Activated T-cell treated with anti-CD3 and anti-CD28 coated beads, Interleukin-2, amount 50 U/mL, for 4 hours (primary cell): ENCODE data around the gene MYLK. TPM values are rescaled to one million over a fixed set of nuclear protein-coding genes. Genes with fewer than 3 reads are reported as not detected.

Experiments used
- ATAC-seq, 2 donors: fragments of 200-7000 bp; cut with Tn5 transposase; one replicate each; pipeline ENCODE4 v1.10.0; 2021
- DNase-seq: peaks from one replicate; pipeline ENCODE4 v3.0.0-alpha.2; 2020
- H3K27me3 Mint-ChIP-seq: one replicate; pipeline ENCODE4 v1.8.0; 2021; ENCODE audit warnings: low read depth, mixed read lengths
- H3K36me3 Mint-ChIP-seq: one replicate; pipeline ENCODE4 v1.8.0; 2022; ENCODE audit warnings: mixed read lengths; ENCODE audit not compliant: insufficient read depth
- H3K4me1 Mint-ChIP-seq: one replicate; pipeline ENCODE4 v1.8.0; 2021; ENCODE audit warnings: low read depth, mixed read lengths
- H3K4me3 Mint-ChIP-seq: one replicate; pipeline ENCODE4 v1.8.0; 2021; ENCODE audit warnings: mild to moderate bottlenecking, moderate library complexity, mixed read lengths
- H3K9me3 Mint-ChIP-seq: one replicate; pipeline ENCODE4 v1.8.0; 2021; ENCODE audit warnings: mixed read lengths
- total RNA-seq, 3 donors: library from RNA; stranded (reverse); gene quantifications; one replicate each; pipeline ENCODE4 v1.2.1, GENCODE V29; 2021

Gene MYLK
- total RNA-seq, 3 donors from 2014 or later: 0.60 to 0.92 (median 0.68) TPM

GRCh38 chr3:123862152-123862551 lies 22.0 kb downstream of the MYLK start:
- H3K4me3 Mint-ChIP-seq: no peak overlapping the region
- ATAC-seq (no peak), DNase-seq (no peak)
- peaks cover 4% of the 10 kb centered on the region for H3K27me3 Mint-ChIP-seq
- H3K9me3 Mint-ChIP-seq: no peaks in the 10 kb centered on the region
- H3K36me3 Mint-ChIP-seq: no peaks in the 10 kb centered on the region
- no peaks in the 10 kb centered on the region for H3K4me1 Mint-ChIP-seq

- no peak for ATAC-seq
- Mint-ChIP-seq H3K4me3 (no peak overlapping the region), H3K27me3 (peaks cover 2% of the 10 kb centered on the region), H3K9me3 (no peaks in the 10 kb centered on the region), H3K36me3 (no peaks in the 10 kb centered on the region), H3K4me1 (no peaks in the 10 kb centered on the region)
- DNase-seq: no peak
These were observed 22.9 kb downstream of the MYLK start for GRCh38 chr3:123861081-123861836.

DNA sequence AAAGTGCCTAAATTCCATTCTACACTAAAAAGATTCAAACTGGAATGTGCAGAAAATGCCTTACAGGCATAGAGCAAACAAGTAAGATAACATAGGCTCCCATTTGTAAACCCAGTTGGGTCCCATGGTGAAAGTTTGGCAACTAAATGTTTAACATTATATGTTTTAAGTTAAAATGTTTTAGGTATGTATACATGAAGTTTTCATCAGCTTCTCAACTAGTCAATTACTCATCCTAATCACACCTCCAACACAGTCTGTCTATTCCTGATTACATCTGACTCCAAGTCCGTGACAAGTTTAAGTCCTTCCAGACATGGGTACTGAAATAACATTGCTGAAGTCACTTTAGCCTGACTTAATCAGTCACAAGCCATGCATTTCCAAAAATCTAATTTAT lies 25.0 kb downstream of the MYLK start:
- no peak for ATAC-seq
- Mint-ChIP-seq H3K4me3 (no peak overlapping the region), H3K27me3 (peaks cover 2% of the 10 kb centered on the region), H3K9me3 (no peaks in the 10 kb centered on the region), H3K4me1 (no peaks in the 10 kb centered on the region), H3K36me3 (no peaks in the 10 kb centered on the region)
- DNase-seq: no peak

GRCh38 chr3:123854905-123855304 lies 29.2 kb downstream of the MYLK start:
- no peak for ATAC-seq
- Mint-ChIP-seq H3K9me3 (no peaks in the 10 kb centered on the region), H3K36me3 (no peaks in the 10 kb centered on the region), H3K27me3 (peaks cover 2% of the 10 kb centered on the region), H3K4me1 (no peaks in the 10 kb centered on the region), H3K4me3 (no peak overlapping the region)
- no peak for DNase-seq

DNA sequence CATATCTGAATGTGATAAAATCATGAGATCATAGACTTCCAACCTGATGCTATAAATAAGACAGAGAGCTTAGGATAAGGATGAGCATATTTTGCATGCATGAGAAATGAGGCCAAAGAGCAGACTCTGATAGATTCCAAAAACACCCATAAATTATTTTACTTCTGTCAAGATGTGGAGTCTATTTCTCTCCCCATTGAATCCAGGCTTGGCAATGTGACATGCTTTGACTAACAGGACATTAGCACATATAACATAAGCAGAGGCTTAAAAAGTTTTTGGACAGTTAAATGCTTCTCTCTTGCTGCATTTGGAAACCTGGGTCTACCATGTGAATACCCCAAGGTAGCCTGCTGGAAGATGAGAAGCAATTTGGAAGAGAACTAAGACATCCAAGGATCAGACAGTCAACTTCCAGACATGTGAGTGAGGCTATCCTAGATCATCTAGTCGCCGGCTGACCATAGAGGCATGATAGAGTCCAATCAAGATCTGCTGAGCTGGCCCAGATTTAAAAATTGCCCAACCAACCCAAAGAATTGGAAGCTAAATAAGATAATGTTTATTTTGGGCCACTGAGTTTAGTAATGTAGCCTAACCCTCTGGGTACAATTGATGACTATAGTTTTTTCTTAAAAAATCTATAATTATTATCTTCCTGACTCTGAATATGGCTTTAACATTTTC lies 30.3 kb downstream of the MYLK start:
- DNase-seq (no peak), ATAC-seq (no peak)
- Mint-ChIP-seq H3K27me3 (peaks cover 2% of the 10 kb centered on the region), H3K36me3 (no peaks in the 10 kb centered on the region), H3K4me1 (no peaks in the 10 kb centered on the region), H3K9me3 (peaks cover 6% of the 10 kb centered on the region), H3K4me3 (no peak overlapping the region)

GRCh38 chr3:123847209-123847608 lies 36.9 kb downstream of the MYLK start:
- ATAC-seq (no peak), DNase-seq (no peak)
- H3K4me1 Mint-ChIP-seq: no peaks in the 10 kb centered on the region
- H3K9me3 Mint-ChIP-seq: peaks cover 13% of the 10 kb centered on the region
- peaks cover under 1% of the 10 kb centered on the region for H3K27me3 Mint-ChIP-seq
- H3K36me3 Mint-ChIP-seq: no peaks in the 10 kb centered on the region
- H3K4me3 Mint-ChIP-seq: no peak overlapping the region

GRCh38 chr3:123843668-123844067 lies 40.5 kb downstream of the MYLK start:
- Mint-ChIP-seq H3K36me3 (no peaks in the 10 kb centered on the region), H3K27me3 (no peaks in the 10 kb centered on the region), H3K9me3 (peaks cover 13% of the 10 kb centered on the region), H3K4me1 (no peaks in the 10 kb centered on the region), H3K4me3 (no peak overlapping the region)
- ATAC-seq: no peak
- no peak for DNase-seq

DNA sequence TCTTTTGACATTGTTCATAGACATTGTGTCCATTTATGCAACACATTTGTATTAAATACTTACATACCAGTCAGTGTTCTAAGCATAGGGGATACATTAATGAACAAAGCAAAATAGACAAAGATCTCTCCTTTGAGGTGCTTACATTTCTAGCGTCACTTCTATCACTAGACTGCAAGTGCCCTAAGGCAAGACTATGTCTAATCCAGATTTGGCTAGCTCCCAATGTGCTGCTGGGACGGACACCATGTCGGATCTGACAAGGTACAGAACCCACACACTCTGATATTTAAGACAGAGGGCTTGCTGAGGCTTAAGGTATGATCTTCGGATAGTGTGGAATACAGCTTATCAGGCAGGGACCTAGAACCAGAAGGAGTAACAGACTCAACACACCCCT lies 41.4 kb downstream of the MYLK start:
- Mint-ChIP-seq H3K9me3 (peaks cover 9% of the 10 kb centered on the region), H3K4me3 (no peak overlapping the region), H3K27me3 (no peaks in the 10 kb centered on the region), H3K4me1 (no peaks in the 10 kb centered on the region), H3K36me3 (no peaks in the 10 kb centered on the region)
- no peak for ATAC-seq
- no peak for DNase-seq

- no peak for DNase-seq
- Mint-ChIP-seq H3K4me3 (no peak overlapping the region), H3K4me1 (no peaks in the 10 kb centered on the region), H3K27me3 (no peaks in the 10 kb centered on the region), H3K36me3 (no peaks in the 10 kb centered on the region), H3K9me3 (peaks cover 6% of the 10 kb centered on the region)
- no peak for ATAC-seq
These were observed 42.5 kb downstream of the MYLK start for GRCh38 chr3:123841476-123842238.

DNA sequence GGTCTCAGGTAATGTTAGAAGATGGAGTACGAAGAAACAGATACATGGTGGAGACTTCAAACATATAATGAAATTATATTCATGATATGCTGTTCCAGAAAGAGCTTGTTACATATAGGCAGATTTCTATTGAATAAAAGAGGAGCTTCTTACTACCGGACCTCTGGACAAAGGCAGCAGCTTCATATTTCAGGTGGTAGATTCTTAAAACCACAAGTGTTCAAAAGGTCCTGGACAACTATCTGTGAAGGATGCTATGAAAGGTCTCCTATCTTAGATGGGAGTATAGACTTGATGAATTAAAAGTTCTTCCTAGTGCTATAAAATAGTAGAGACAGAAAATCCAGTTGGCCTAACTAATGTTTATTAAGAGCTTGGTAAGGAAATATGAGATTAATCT lies 43.2 kb downstream of the MYLK start:
- peaks cover 6% of the 10 kb centered on the region for H3K9me3 Mint-ChIP-seq
- DNase-seq (no peak), ATAC-seq (no peak)
- no peaks in the 10 kb centered on the region for H3K36me3 Mint-ChIP-seq
- H3K4me1 Mint-ChIP-seq: no peaks in the 10 kb centered on the region
- no peaks in the 10 kb centered on the region for H3K27me3 Mint-ChIP-seq
- no peak overlapping the region for H3K4me3 Mint-ChIP-seq

DNA sequence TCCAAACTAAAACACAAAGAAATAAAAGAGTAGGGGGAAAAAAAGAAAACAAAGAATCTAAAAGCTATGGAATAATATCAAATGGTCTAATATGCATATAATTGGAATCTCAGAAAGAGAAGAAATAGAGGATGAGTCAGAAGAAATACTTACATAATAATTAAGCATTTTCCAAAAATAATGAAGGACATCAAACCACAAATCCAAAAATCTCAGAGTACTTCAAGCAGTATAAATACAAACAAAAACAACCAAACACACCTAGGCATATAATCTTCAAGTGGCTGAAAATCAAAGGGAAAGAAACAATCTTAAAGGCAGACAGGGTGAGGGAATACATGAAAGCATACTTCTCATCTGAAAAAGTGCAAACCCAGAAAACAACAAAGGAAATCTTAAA lies 46.3 kb downstream of the MYLK start:
- ATAC-seq: no peak
- no peak for DNase-seq
- Mint-ChIP-seq H3K4me1 (no peaks in the 10 kb centered on the region), H3K9me3 (peaks cover 6% of the 10 kb centered on the region), H3K4me3 (no peak overlapping the region), H3K27me3 (peaks cover 5% of the 10 kb centered on the region), H3K36me3 (no peaks in the 10 kb centered on the region)

- Mint-ChIP-seq H3K9me3 (no peaks in the 10 kb centered on the region), H3K36me3 (no peaks in the 10 kb centered on the region), H3K4me3 (no peak overlapping the region), H3K27me3 (peaks cover 5% of the 10 kb centered on the region), H3K4me1 (no peaks in the 10 kb centered on the region)
- ATAC-seq (no peak), DNase-seq (no peak)
These were observed 49.5 kb downstream of the MYLK start for GRCh38 chr3:123834631-123835030.

DNA sequence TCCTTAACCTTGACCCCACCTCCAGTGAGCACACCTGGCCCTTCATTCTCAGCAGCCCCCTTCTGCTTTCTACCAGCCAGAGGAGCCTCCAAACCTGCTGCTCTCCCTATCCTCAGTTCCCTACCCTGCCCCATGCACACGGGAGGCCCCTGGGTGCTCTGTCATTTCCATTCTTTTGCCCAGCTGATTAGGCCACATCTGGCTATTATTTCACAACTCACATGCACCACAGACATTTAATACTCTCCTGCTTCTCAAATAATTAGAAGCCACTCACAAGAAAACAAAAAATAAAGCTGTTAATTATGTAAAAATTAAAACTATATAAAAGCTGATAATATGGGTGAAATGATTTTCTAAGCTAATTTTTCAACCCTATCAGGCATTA lies 50.7 kb downstream of the MYLK start:
- ATAC-seq (no peak), DNase-seq (no peak)
- Mint-ChIP-seq H3K9me3 (peaks cover 9% of the 10 kb centered on the region), H3K4me3 (no peak overlapping the region), H3K36me3 (no peaks in the 10 kb centered on the region), H3K27me3 (peaks cover 5% of the 10 kb centered on the region), H3K4me1 (no peaks in the 10 kb centered on the region)

DNA sequence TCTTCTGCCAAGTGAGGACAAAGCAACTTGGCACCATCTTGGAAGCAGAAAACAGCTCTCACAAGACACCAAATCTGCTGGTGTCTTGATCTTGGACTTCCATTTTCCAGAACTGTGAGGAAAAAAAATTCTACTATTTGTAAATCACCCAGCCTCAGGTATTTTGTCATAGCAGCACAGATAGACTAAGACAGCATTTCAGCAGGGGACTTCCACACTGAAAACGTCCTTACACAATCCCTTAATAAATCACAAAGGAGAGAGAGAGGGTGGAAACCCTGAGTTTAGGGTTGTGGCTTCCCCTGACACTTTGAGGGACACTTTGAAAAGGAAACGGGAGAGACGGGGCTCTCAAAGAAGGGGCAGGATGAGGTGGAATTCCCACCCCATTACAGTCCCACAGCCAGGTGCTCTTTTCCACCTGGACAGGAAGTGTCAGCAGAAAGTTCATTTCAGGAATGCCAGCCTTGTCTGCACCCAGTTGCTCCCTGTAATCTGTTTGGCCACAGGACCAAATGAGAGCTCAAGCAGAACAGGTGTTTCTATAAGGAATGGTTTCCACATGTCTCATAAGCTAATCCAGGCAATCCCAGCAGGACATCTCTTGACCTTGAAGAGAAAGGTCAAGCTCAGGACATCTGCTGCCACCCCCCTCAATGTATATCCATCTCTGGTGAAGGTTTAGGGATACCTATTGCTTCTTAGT lies 51.3 kb downstream of the MYLK start:
- ATAC-seq: no peak

More for the DNA sequence above, 51.3 kb downstream of the MYLK start:
- Mint-ChIP-seq H3K27me3 (peaks cover 5% of the 10 kb centered on the region), H3K36me3 (no peaks in the 10 kb centered on the region), H3K4me3 (no peak overlapping the region), H3K4me1 (no peaks in the 10 kb centered on the region), H3K9me3 (peaks cover 15% of the 10 kb centered on the region)
- DNase-seq: no peak
